GM19043 (cell line): ENCODE results near the gene RPS6KA2.
"Not testable (repeated sequence)": the region's sequence is repeated elsewhere in the genome, so short reads cannot be mapped to it uniquely, and the experiment has no call there.

Experiments
- ATAC-seq: cut with Tn5 transposase; IDR thresholded peaks from one replicate; pipeline ENCODE4 v1.9.1; 2021; ENCODE audit warnings: low read depth; ENCODE audit not compliant: unreplicated experiment

RPS6KA2 gene

DNA sequence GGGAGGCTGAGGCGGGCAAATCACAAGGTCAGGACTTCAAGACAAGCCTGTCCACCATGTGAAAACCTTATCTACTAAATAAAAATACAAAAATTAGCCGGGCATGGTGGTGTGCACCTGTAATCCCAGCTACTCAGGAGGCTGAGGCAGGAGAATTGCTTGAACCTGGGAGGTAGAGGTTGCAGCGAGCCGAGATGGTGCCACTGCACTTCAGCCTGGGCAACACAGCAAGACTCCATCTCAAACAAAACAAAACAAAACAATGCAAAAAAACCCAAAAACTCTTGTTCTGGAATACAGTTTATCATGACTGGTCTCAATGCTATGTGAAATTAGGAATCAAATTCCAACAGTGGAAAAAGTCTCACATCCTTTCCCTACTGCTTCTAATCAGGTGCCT lies 264.6 kb downstream of the RPS6KA2 start:
- not testable (repeated sequence) for ATAC-seq

- no peak for ATAC-seq
Observed at GRCh38 chr6:166361077-166361429, 266.0 kb downstream of the RPS6KA2 start.

GRCh38 chr6:166360243-166361076 lies 266.6 kb downstream of the RPS6KA2 start:
- no peak for ATAC-seq
